Pulmonary artery endothelial cell (primary cell): Measurements from ENCODE around the gene DCAF4. TPM values are rescaled to one million over a fixed set of nuclear protein-coding genes. Genes with fewer than 3 reads are reported as not detected.

Source experiments
- total RNA-seq: library from RNA; depleted of rRNA; stranded (reverse); fragments of >200 nt; gene quantifications from 2 replicates; pipeline ENCODE4 v1.2.3, GENCODE V29; 2014

DCAF4 gene
- total RNA-seq, 1 donor from 2014 or later, result 10.4 TPM

Other genes starting within 250 kb of the DCAF4 start
- 7.6 and 13.4 TPM in 2 replicates for gene DPF3, start 32.4 kb upstream of the DCAF4 start, total RNA-seq
- 11.3 and 13.0 TPM in 2 replicates for gene ZFYVE1, start 100.6 kb downstream of the DCAF4 start, total RNA-seq
- 30.8 and 37.7 TPM in 2 replicates for gene RBM25, start 132.1 kb downstream of the DCAF4 start, total RNA-seq
- gene PSEN1, start 210.0 kb downstream of the DCAF4 start, total RNA-seq, result 41.3 and 48.6 TPM in 2 replicates